Mesendoderm (in vitro differentiated cells): ENCODE results near the gene TAF1C. TPM values are rescaled to one million over a fixed set of nuclear protein-coding genes. Genes with fewer than 3 reads are reported as not detected.

Source experiments
- DNase-seq: peaks from one replicate; pipeline ENCODE4 v3.0.0; 2013
- H2AK5ac ChIP-seq: 2 replicates; pipeline ENCODE4 v1.6.1; 2013; ENCODE audit warnings: low read length, inconsistent platforms
- H2BK120ac ChIP-seq: 2 replicates; pipeline ENCODE4 v1.6.1; 2013; ENCODE audit warnings: low read depth, mild to moderate bottlenecking, low read length, moderate library complexity, mixed read lengths
- H2BK15ac ChIP-seq: replicated peaks from 2 replicates; pipeline ENCODE4 v1.6.1; 2013; ENCODE audit warnings: low read depth, mild to moderate bottlenecking, moderate library complexity
- H2BK5ac ChIP-seq: 2 replicates; pipeline ENCODE4 v1.6.1; 2013; ENCODE audit warnings: low read length, inconsistent platforms
- H3K18ac ChIP-seq: 2 replicates; pipeline ENCODE4 v1.6.1; 2013; ENCODE audit warnings: mild to moderate bottlenecking, low read length, mixed read lengths
- H3K23ac ChIP-seq: one replicate; pipeline ENCODE4 v1.6.1; 2013; ENCODE audit warnings: low read length
- H3K27ac ChIP-seq: 2 replicates; pipeline ENCODE4 v1.5.1; 2013; ENCODE audit warnings: low read depth, mild to moderate bottlenecking, inconsistent platforms, low read length, moderate library complexity
- H3K27me3 ChIP-seq: 2 replicates; pipeline ENCODE4 v1.6.1; 2013; ENCODE audit warnings: low read length, control low read depth, mild to moderate bottlenecking, inconsistent platforms; ENCODE audit not compliant: insufficient read depth, poor library complexity
- H3K36me3 ChIP-seq: 2 replicates; pipeline ENCODE4 v1.6.1; 2013; ENCODE audit warnings: low read length, inconsistent platforms; ENCODE audit not compliant: control insufficient read depth, insufficient read depth
- H3K4ac ChIP-seq: one replicate; pipeline ENCODE4 v1.6.1; 2013; ENCODE audit warnings: low read depth, mild to moderate bottlenecking, low read length, moderate library complexity
- H3K4me1 ChIP-seq: 2 replicates; pipeline ENCODE4 v1.6.1; 2013; ENCODE audit warnings: low read depth, low read length, inconsistent platforms; ENCODE audit not compliant: control insufficient read depth
- H3K4me2 ChIP-seq: 2 replicates; pipeline ENCODE4 v1.6.1; 2013; ENCODE audit warnings: low read length
- H3K4me3 ChIP-seq: 2 replicates; pipeline ENCODE4 v1.5.1; 2013; ENCODE audit warnings: mild to moderate bottlenecking, low read length
- H3K56ac ChIP-seq: one replicate; pipeline ENCODE4 v1.6.1; 2013; ENCODE audit warnings: low read length
- H3K79me1 ChIP-seq: 2 replicates; pipeline ENCODE4 v1.6.1; 2013; ENCODE audit warnings: low read length, inconsistent platforms
- H3K79me2 ChIP-seq: 2 replicates; pipeline ENCODE4 v1.6.1; 2013; ENCODE audit warnings: mild to moderate bottlenecking, low read length; ENCODE audit not compliant: control insufficient read depth, insufficient read depth
- H3K9ac ChIP-seq: 2 replicates; pipeline ENCODE4 v1.6.1; 2013; ENCODE audit warnings: low read length, inconsistent platforms
- H4K5ac ChIP-seq: one replicate; pipeline ENCODE4 v1.6.1; 2013; ENCODE audit warnings: low read length
- H4K8ac ChIP-seq: one replicate; pipeline ENCODE4 v1.6.1; 2013; ENCODE audit warnings: low read depth, mild to moderate bottlenecking, control low read depth, low read length, moderate library complexity
- WGBS: extraction: QIAGEN DNeasy Blood & Tissue Kit; methylation state at CpG from one replicate; pipeline ENCODE4 v1.1.7; 2013; ENCODE audit warnings: low lambda C conversion rate, missing lambda C conversion rate; ENCODE audit not compliant: insufficient coverage; ENCODE audit errors: extremely low coverage; 5-methylcytosine and 5-hydroxymethylcytosine counted together
- polyA plus RNA-seq, 2 experiments: library from polyadenylated mRNA; stranded (reverse); fragments of 200-250 nt; gene quantifications; one replicate each; pipeline ENCODE4 v1.2.3, GENCODE V29; 2013

The TAF1C gene, protein sequence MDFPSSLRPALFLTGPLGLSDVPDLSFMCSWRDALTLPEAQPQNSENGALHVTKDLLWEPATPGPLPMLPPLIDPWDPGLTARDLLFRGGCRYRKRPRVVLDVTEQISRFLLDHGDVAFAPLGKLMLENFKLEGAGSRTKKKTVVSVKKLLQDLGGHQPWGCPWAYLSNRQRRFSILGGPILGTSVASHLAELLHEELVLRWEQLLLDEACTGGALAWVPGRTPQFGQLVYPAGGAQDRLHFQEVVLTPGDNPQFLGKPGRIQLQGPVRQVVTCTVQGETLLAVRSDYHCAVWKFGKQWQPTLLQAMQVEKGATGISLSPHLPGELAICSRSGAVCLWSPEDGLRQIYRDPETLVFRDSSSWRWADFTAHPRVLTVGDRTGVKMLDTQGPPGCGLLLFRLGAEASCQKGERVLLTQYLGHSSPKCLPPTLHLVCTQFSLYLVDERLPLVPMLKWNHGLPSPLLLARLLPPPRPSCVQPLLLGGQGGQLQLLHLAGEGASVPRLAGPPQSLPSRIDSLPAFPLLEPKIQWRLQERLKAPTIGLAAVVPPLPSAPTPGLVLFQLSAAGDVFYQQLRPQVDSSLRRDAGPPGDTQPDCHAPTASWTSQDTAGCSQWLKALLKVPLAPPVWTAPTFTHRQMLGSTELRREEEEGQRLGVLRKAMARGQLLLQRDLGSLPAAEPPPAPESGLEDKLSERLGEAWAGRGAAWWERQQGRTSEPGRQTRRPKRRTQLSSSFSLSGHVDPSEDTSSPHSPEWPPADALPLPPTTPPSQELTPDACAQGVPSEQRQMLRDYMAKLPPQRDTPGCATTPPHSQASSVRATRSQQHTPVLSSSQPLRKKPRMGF
- 40.2 TPM for polyA plus RNA-seq (2013, experiment 1 of 2)
- polyA plus RNA-seq (2013, experiment 2 of 2): 40.2 TPM

DNA sequence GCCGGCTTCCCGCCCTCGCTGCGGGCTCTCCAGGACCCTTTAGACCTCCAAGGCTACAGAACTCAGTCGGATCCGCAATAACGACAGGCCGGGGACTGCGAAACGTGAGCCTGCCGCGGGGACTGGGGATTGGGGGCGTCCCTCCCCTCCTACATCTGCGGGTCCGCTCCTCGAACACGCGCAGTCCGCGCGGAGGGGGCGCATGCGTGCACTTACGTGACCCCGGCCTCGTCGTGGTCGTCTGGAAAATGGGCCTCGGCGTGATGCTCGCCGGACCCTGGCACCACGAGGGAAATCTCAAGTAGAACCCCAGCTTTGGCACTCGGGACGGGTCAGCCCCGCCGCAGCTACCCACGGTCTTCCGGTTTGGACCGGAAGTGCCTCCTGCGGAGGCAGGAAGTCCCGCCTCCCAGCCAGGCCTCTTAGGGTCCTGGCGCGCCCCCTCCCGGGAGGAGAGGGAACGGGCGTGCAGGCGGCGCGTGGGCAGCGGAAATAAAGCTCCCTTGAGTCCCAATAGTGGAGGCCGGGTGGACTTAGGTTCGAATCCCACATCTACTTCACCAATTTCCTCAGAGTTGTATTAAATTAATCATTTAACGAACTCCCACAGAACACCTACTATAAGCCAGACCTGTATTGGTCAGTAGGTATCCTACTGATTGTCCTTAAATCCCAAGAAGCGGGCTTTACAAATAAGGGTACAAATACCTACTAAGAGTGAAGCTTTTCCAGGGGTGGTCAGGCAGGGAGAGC lies at the start of gene TAF1C:
Gene TAF1C, minus strand, starts transcription at position 373 of the 753 bp plus-strand sequence. CDS start 2,069 bp downstream, outside the sequence.
- Histone ChIP-seq H3K23ac (peak within 1 kb of the TSS; percentile 72), H3K79me2 (peaks cover 18% of the 10 kb centered on the region), H3K27me3 (no peaks in the 10 kb centered on the region), H3K4ac (peak within 1 kb of the TSS; percentile 7), H3K36me3 (peaks cover 6% of the 10 kb centered on the region), H4K5ac (peak within 1 kb of the TSS; percentile 91), H3K18ac (no peak within 1 kb of the TSS), H4K8ac (no peak within 1 kb of the TSS), H3K79me1 (peaks cover 23% of the 10 kb centered on the region), H3K4me2 (peak within 1 kb of the TSS; percentile 96), H3K4me3 (peak within 1 kb of the TSS; percentile 85), H2BK120ac (no peak within 1 kb of the TSS), H3K9ac (peak within 1 kb of the TSS; percentile 93), H3K56ac (peak within 1 kb of the TSS; percentile 97), H2BK15ac (no peak within 1 kb of the TSS), H2AK5ac (peak within 1 kb of the TSS; percentile 4), H3K27ac (no peak within 1 kb of the TSS), H3K4me1 (no peaks in the 10 kb centered on the region), H2BK5ac (no peak within 1 kb of the TSS)
- no CpG with 5 or more reads among the region's 55 CpGs for WGBS
- peak; percentile 95 for DNase-seq

DNA sequence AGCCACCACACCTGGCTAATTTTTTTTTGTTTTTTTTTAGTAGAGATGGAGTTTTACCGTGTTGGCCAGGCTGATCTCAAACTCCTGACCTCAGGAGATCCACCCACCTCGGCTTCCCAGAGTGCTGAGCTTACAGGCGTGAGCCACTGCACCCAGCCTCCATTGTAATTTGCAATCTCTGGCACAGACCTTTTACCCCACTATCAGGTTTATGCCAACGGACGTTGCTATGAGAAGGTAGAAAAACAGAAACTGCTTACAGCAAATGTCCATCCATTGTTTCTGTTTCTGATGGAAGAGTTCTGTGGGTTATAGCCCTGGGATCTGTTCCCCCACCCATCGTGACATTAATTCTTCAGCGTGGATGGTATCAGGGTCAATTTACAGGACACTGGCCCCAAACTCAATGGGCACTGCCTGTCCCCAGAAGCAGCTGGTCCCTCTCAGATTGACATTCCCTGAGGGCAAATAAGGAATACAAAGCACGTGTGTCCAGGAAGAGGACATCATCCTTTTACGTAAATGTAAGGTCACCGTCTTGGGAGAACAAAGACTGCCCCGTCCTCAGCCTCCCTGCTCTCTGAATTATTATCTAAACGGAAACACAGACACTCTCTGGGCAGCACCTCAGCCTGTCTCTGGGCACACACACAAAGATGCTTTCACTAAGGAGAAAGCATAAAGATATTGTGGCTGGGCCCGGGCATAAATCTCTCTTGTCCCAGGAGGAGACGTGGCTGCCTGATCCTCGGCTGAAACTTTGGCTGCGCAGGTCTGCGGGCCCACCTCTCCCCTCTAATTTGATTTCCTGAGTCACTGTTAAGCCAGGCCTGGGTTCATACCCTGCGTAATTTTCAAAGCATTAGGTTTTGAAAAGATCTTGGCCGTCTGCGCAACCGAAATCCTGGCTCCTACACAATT lies 47.7 kb upstream of the TAF1C start:
- Histone ChIP-seq H4K5ac (no peak overlapping the region), H3K9ac (no peak overlapping the region), H3K23ac (no peak overlapping the region), H3K36me3 (no peaks in the 10 kb centered on the region), H3K56ac (no peak overlapping the region), H3K18ac (no peak overlapping the region), H3K79me2 (no peaks in the 10 kb centered on the region), H3K27me3 (no peaks in the 10 kb centered on the region), H4K8ac (no peak overlapping the region), H2BK5ac (no peak overlapping the region), H3K79me1 (no peaks in the 10 kb centered on the region), H3K4me1 (no peaks in the 10 kb centered on the region), H2BK120ac (no peak overlapping the region), H2BK15ac (no peak overlapping the region), H3K27ac (no peak overlapping the region), H3K4me2 (no peak overlapping the region), H3K4me3 (no peak overlapping the region), H2AK5ac (no peak overlapping the region), H3K4ac (no peak overlapping the region)
- no CpG with 5 or more reads among the region's 21 CpGs for WGBS
- DNase-seq: no peak

DNA sequence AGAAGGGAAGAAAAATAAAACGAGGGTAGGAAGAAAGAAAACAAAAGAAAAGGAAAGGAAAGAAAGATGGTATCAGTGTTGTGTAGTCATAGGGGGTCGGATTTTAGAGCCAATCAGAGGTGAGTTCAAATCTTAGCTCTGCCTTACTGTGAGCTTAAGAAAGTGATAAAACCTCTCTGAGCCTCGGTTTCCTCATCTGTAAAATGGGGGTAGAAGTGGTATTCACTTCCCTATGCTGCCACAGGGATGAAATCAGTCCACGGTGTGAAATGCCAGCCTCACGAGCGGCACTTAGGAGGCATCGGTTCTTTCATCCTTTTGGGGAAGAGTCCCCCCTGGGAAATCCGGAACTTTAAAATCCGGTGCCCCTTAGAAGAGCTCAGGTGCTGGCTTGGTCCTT lies 46.9 kb upstream of the TAF1C start:
- H2BK120ac ChIP-seq: no peak overlapping the region
- no peak overlapping the region for H3K4me3 ChIP-seq
- no peaks in the 10 kb centered on the region for H3K79me2 ChIP-seq
- no peak for DNase-seq
- no peak overlapping the region for H3K4ac ChIP-seq
- no peaks in the 10 kb centered on the region for H3K27me3 ChIP-seq
- no peak overlapping the region for H3K18ac ChIP-seq
- H3K79me1 ChIP-seq: no peaks in the 10 kb centered on the region
- no peak overlapping the region for H3K27ac ChIP-seq
- H2BK5ac ChIP-seq: no peak overlapping the region
- H3K4me1 ChIP-seq: no peaks in the 10 kb centered on the region
- no peak overlapping the region for H2AK5ac ChIP-seq
- WGBS: 100% methylated on average over 1 of the region's 9 CpGs
- no peak overlapping the region for H4K8ac ChIP-seq
- no peak overlapping the region for H3K4me2 ChIP-seq
- H3K56ac ChIP-seq: no peak overlapping the region
- no peak overlapping the region for H3K9ac ChIP-seq
- H3K23ac ChIP-seq: no peak overlapping the region
- H3K36me3 ChIP-seq: no peaks in the 10 kb centered on the region
- no peak overlapping the region for H2BK15ac ChIP-seq
- no peak overlapping the region for H4K5ac ChIP-seq

DNA sequence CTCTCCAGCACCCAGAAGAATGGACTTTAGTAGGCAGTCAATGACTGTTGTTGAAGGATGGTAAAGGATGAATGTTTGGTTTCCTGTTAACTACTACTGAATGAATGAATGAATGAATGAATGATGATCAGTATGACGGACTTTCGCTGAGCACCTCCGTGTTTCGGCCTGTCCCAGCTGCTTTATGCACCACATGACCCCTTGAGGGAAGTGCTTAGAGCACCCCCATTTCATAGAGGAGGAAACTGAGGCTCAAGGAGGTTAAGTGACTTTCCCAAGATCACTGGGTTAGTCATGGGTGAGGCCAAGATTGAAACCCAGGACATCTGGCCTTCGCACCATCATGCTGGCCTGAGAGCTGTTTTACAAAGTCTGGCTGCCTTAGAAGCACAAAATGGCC lies 46.1 kb upstream of the TAF1C start:
- Histone ChIP-seq H3K36me3 (no peaks in the 10 kb centered on the region), H4K5ac (no peak overlapping the region), H4K8ac (no peak overlapping the region), H3K23ac (no peak overlapping the region), H3K9ac (no peak overlapping the region), H3K4ac (no peak overlapping the region), H3K4me2 (no peak overlapping the region), H2AK5ac (no peak overlapping the region), H3K79me2 (no peaks in the 10 kb centered on the region), H2BK120ac (no peak overlapping the region), H3K27ac (no peak overlapping the region), H3K4me3 (no peak overlapping the region), H3K79me1 (no peaks in the 10 kb centered on the region), H2BK15ac (no peak overlapping the region), H3K18ac (no peak overlapping the region), H3K4me1 (no peaks in the 10 kb centered on the region), H3K27me3 (no peaks in the 10 kb centered on the region), H3K56ac (no peak overlapping the region), H2BK5ac (no peak overlapping the region)
- no CpG with 5 or more reads among the region's 5 CpGs for WGBS
- no peak for DNase-seq

DNA sequence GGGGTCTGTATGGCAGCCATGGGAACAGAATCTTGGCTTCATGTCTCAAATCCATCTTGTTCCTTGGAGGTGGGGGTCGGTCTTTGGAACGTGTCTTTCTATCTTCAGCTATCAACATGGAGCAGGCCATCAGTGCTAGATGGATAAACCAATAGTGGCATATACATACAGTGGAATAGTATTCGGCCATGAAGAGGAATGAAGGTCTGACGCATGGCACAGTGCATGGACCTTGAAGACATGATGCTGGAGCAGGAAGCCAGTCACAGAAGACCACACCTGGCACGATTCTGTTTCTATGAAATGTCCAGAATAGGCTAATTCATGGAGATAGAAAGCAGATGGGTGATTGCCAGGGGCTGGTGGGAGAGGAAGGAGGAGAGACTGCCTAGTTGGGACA lies 45.2 kb upstream of the TAF1C start:
- no peak overlapping the region for H2AK5ac ChIP-seq
- no CpG with 5 or more reads among the region's 5 CpGs for WGBS

More for the DNA sequence above, 45.2 kb upstream of the TAF1C start:
- no peak overlapping the region for H3K56ac ChIP-seq
- H3K18ac ChIP-seq: no peak overlapping the region
- H3K9ac ChIP-seq: no peak overlapping the region
- H3K4me3 ChIP-seq: no peak overlapping the region
- H3K4ac ChIP-seq: no peak overlapping the region
- no peak overlapping the region for H2BK15ac ChIP-seq
- H3K23ac ChIP-seq: no peak overlapping the region
- no peak overlapping the region for H4K5ac ChIP-seq
- H3K4me2 ChIP-seq: no peak overlapping the region
- DNase-seq: no peak
- H3K36me3 ChIP-seq: no peaks in the 10 kb centered on the region
- H3K79me2 ChIP-seq: no peaks in the 10 kb centered on the region
- no peak overlapping the region for H2BK5ac ChIP-seq
- no peak overlapping the region for H4K8ac ChIP-seq
- no peak overlapping the region for H2BK120ac ChIP-seq
- no peaks in the 10 kb centered on the region for H3K4me1 ChIP-seq
- no peaks in the 10 kb centered on the region for H3K79me1 ChIP-seq
- no peaks in the 10 kb centered on the region for H3K27me3 ChIP-seq
- H3K27ac ChIP-seq: no peak overlapping the region
